K562 (cell line): Measurements from ENCODE around the gene TULP4. TPM values are rescaled to one million over a fixed set of nuclear protein-coding genes. Genes with fewer than 3 reads are reported as not detected.

ENCODE experiments used
- AFF1 ChIP-seq, 2 experiments: fragments of 450-650 bp; IDR thresholded peaks; 2 replicates each; pipeline ENCODE4 v1.6.1; 2018; ENCODE audit warnings: mild to moderate bottlenecking in 2 of 2, low read depth in 1 of 2; ENCODE audit not compliant: partially characterized antibody in 2 of 2
- ARID3A ChIP-seq: IDR thresholded peaks from 2 replicates; pipeline ENCODE4 v1.6.1; 2012; ENCODE audit warnings: low read depth, low read length, improper control_type of control experiment, borderline replicate concordance
- GTF2B ChIP-seq: IDR thresholded peaks from 2 replicates; pipeline ENCODE4 v1.6.1; 2011; ENCODE audit not compliant: insufficient read length; ENCODE audit errors: extremely low read depth
- HMGXB4 ChIP-seq: sonication (generic); formaldehyde crosslinking; IDR thresholded peaks from 2 replicates; pipeline ENCODE4 v1.8.1; 2023; ENCODE audit warnings: mild to moderate bottlenecking, missing genetic modification reagents
- NR2C1 ChIP-seq, 2 experiments: fragments of 450-650 bp; IDR thresholded peaks; 2 replicates each; pipeline ENCODE4 v1.6.1; 2017; ENCODE audit warnings: mild to moderate bottlenecking in 2 of 2, antibody characterized with exemption in 1 of 2, inconsistent platforms in 1 of 2, missing compliant biosample characterization in 1 of 2, missing genetic modification characterization in 1 of 2
- RAD51 ChIP-seq: fragments of 450-650 bp; IDR thresholded peaks from 2 replicates; pipeline ENCODE4 v1.7.1; 2016; ENCODE audit warnings: low read depth, mild to moderate bottlenecking, borderline replicate concordance
- U2AF2 ChIP-seq: fragments of 200-400 bp; formaldehyde crosslinking; optimal IDR thresholded peaks from 2 replicates; pipeline ENCODE3; 2017; ENCODE audit warnings: low read depth, mild to moderate bottlenecking, low read length
- UBTF ChIP-seq, 2 experiments: IDR thresholded peaks; 2 replicates each; pipeline ENCODE4 v1.6.1; 2012; ENCODE audit warnings: improper control_type of control experiment in 2 of 2, low read depth in 2 of 2, low read length in 2 of 2, borderline replicate concordance in 1 of 2
- ZBTB11 ChIP-seq, 3 experiments: fragments of 200-800 bp in 1 of 3; fragments of 250-450 bp in 1 of 3; fragments of 450-650 bp in 1 of 3; sonication (Bioruptor Pico) in 1 of 3; sonication (Bioruptor generic) in 1 of 3; formaldehyde crosslinking in 1 of 3; IDR thresholded peaks; 2 replicates each; pipeline versions ENCODE4 v1.6.1 to v1.8.0; 2016 to 2022; ENCODE audit warnings: mild to moderate bottlenecking in 2 of 3, missing genetic modification characterization in 2 of 3, missing compliant biosample characterization in 1 of 3, moderate library complexity in 1 of 3
- ZNF79 ChIP-seq: fragments of 250-450 bp; sonication (Bioruptor Pico); IDR thresholded peaks from 2 replicates; pipeline ENCODE4 v1.4.0; 2020; ENCODE audit warnings: low read depth, mild to moderate bottlenecking, moderate library complexity
- polyA plus RNA-seq, 8 experiments: library from polyadenylated mRNA; depleted of rRNA in 4 of 8; stranded (reverse) in 5 of 8; unstranded in 3 of 8; fragments of >200 nt; fragmentation: Nextera tagmentation in 2 of 8; fragmentation: Illumina TruSeq in 1 of 8; extraction: Ambion mirVana in 2 of 8; extraction: Trizol in 1 of 8; gene quantifications; 2 replicates each; pipeline versions ENCODE4 v1.2.1 to v1.2.3, GENCODE V29; 2011 to 2014; ENCODE audit warnings: inconsistent platforms in 1 of 8, missing spikeins in 1 of 8
- total RNA-seq, 7 experiments: library from RNA; depleted of rRNA in 6 of 7; stranded (reverse); fragments of >200 nt in 6 of 7; fragmentation: Illumina TruSeq in 2 of 7; extraction: Trizol in 2 of 7; gene quantifications; 2 replicates each; pipeline versions ENCODE4 v1.2.1 to v1.2.3, GENCODE V29; 2011 to 2021; ENCODE audit warnings: low replicate concordance in 1 of 7

TULP4 gene
- total and polyA plus RNA-seq, 9 of the 15 experiments (the other 6 are each of a cell fraction or from before 2014, with no cell fraction given), result 1.2 to 50.4 (median 11.0) TPM

GRCh38 chr6:158366363-158366762 is 54.1 kb downstream of the TULP4 start (continued):
- TF ChIP-seq AFF1 (IDR thresholded peaks at IDR 0.05; ENCODE audit: low read depth in 1 of 2, partially characterized antibody in 2 of 2) (peak in 1 of 2 experiments; percentile 29), GTF2B (no peak), U2AF2 (no peak), HMGXB4 (CRISPR knock-in tag) (no peak), ARID3A (no peak), UBTF (IDR thresholded peaks at IDR 0.05; ENCODE audit: borderline replicate concordance in 1 of 2, low read depth in 2 of 2, low read length in 2 of 2) (peak in 1 of 2 experiments; percentile 81; a peak in 2 of 4 replicates), ZNF79 (CRISPR knock-in tag) (no peak), ZBTB11 (CRISPR knock-in tag; IDR thresholded peaks at IDR 0.05) (peak in 1 of 3 experiments; percentile 65; a peak in 2 of 6 replicates), NR2C1 (IDR thresholded peaks at IDR 0.05) (no peak), NR2C1 (tag; IDR thresholded peaks at IDR 0.05) (peak; percentile 69; the same call in 1 of the 2 replicates), RAD51 (no peak; the same call in 1 of the 2 replicates)
